ENCODE results near the gene TACR2.

DNA sequence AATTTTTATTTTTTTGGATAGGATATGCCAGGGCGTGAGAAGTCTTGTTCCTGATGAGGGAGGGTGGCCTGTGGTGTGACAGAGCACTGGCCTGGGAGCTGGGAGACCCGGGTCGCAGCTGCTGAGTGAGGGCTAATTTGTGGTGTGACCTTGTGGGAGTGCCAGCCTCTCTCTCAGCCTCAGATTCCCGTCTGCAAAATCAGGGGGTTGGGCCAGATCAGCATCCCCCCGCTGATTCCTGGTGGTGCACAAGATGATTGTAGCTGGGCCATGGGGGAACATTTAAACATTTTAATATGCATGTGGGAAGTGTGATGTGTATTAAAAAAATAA lies 49.4 kb upstream of the TACR2 start:
- TF ChIP-seq SP1 (IDR thresholded peaks at IDR 0.05) = no peak
- TF ChIP-seq BHLHE40 (IDR thresholded peaks at IDR 0.05; ENCODE audit: borderline replicate concordance) = no peak
- no peak for TF ChIP-seq ZNF384 (IDR thresholded peaks at IDR 0.05)
- TF ChIP-seq NFRKB (IDR thresholded peaks at IDR 0.05) = no peak
- no peak for TF ChIP-seq FOXK2 (IDR thresholded peaks at IDR 0.05)
- TF ChIP-seq TARDBP (IDR thresholded peaks at IDR 0.05) = no peak
- TF ChIP-seq, protein P1, sequence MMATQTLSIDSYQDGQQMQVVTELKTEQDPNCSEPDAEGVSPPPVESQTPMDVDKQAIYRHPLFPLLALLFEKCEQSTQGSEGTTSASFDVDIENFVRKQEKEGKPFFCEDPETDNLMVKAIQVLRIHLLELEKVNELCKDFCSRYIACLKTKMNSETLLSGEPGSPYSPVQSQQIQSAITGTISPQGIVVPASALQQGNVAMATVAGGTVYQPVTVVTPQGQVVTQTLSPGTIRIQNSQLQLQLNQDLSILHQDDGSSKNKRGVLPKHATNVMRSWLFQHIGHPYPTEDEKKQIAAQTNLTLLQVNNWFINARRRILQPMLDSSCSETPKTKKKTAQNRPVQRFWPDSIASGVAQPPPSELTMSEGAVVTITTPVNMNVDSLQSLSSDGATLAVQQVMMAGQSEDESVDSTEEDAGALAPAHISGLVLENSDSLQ (IDR thresholded peaks at IDR 0.05) = no peak
- no peak for TF ChIP-seq SUZ12 (IDR thresholded peaks at IDR 0.05)
- no peak for TF ChIP-seq FOXM1 (IDR thresholded peaks at IDR 0.05; ENCODE audit: borderline replicate concordance)
- no peak for TF ChIP-seq ELF4 (IDR thresholded peaks at IDR 0.05)
